Testis (tissue), 2 donors: ENCODE data around the gene C2CD4A.

Experiments used
- CTCF ChIP-seq, 3 experiments: fragments of 450-650 bp in 2 of 3; fragments of 200-600 bp in 1 of 3; sonication (generic) in 1 of 3; IDR thresholded peaks; one replicate each; pipeline ENCODE4 v1.5.1; 2016 to 2019; ENCODE audit warnings: antibody characterized with exemption in 3 of 3, mild to moderate bottlenecking in 2 of 3, moderate library complexity in 1 of 3
- POLR2A ChIP-seq: fragments of 450-650 bp; IDR thresholded peaks from one replicate; pipeline ENCODE4 v1.6.1; 2017; ENCODE audit warnings: antibody characterized with exemption, mild to moderate bottlenecking, moderate library complexity

- no peak for TF ChIP-seq CTCF (IDR thresholded peaks at IDR 0.05)
- no peak for TF ChIP-seq POLR2A
These were observed 14.1 kb upstream of the C2CD4A start for GRCh38 chr15:62052713-62053112.
